Lower lobe of right lung (tissue), 2 donors: ENCODE data around the gene CFAP70. TPM values are rescaled to one million over a fixed set of nuclear protein-coding genes. Genes with fewer than 3 reads are reported as not detected.
"Not testable (repeated sequence)": the region's sequence is repeated elsewhere in the genome, so short reads cannot be mapped to it uniquely, and the experiment has no call there.

Experiments
- ATAC-seq, 2 donors: fragments of 200-7000 bp; cut with Tn5 transposase; one replicate each; pipeline ENCODE4 v1.9.1; 2020 to 2022; ENCODE audit warnings: mild to moderate bottlenecking in 2 of 2, moderate library complexity in 2 of 2
- DNase-seq: peaks from one replicate; pipeline ENCODE4 v3.0.0-alpha.2; 2020
- H3K27ac ChIP-seq: fragments of 200-600 bp; one replicate; pipeline ENCODE4 v1.8.0; 2022
- H3K27me3 ChIP-seq: fragments of 200-600 bp; one replicate; pipeline ENCODE4 v1.8.0; 2022; ENCODE audit warnings: low read depth
- H3K36me3 ChIP-seq: fragments of 200-600 bp; one replicate; pipeline ENCODE4 v1.8.0; 2022; ENCODE audit warnings: mild to moderate bottlenecking
- H3K4me1 ChIP-seq: fragments of 200-600 bp; one replicate; pipeline ENCODE4 v1.8.0; 2022
- H3K4me3 ChIP-seq: fragments of 200-600 bp; one replicate; pipeline ENCODE4 v1.8.0; 2022; ENCODE audit warnings: mild to moderate bottlenecking
- H3K9me3 ChIP-seq: fragments of 200-600 bp; one replicate; pipeline ENCODE4 v1.8.0; 2022
- CTCF ChIP-seq: fragments of 200-600 bp; IDR thresholded peaks from one replicate; pipeline ENCODE4 v1.8.0; 2022; ENCODE audit warnings: antibody characterized with exemption, mild to moderate bottlenecking
- intact Hi-C: fragments of 100-400 bp; cut with DNase I; formaldehyde crosslinking; loops from one replicate; pipeline ENCODE4 v1.11.0; 2022
- total RNA-seq: library from RNA; stranded (reverse); fragmentation: NEBNext Ultra II Directional; extraction: Animal tissue kit (Norgen Biotek cat#: 25700); gene quantifications from one replicate; pipeline ENCODE4 v1.2.1, GENCODE V29; 2021
- donor health status: DM: no; HTN: yes; CAD: no; lungs with severe emphysema.

Gene CFAP70
- total RNA-seq, 1 donor from 2014 or later: 11.3 TPM

- Histone ChIP-seq H3K4me3 (no peak overlapping the region), H3K4me1 (no peaks in the 10 kb centered on the region), H3K27ac (no peak overlapping the region), H3K36me3 (no peaks in the 10 kb centered on the region), H3K27me3 (no peaks in the 10 kb centered on the region), H3K9me3 (no peaks in the 10 kb centered on the region)
- DNase-seq (no peak), ATAC-seq (no peak)
- TF ChIP-seq CTCF: no peak
- intact Hi-C loops: no loop called here
Observed at GRCh38 chr10:73339436-73339835, 19.2 kb downstream of the CFAP70 start.

- H3K27me3 ChIP-seq: no peaks in the 10 kb centered on the region
- intact Hi-C loops: no loop called here
- ATAC-seq (no peak), DNase-seq (no peak)
- no peak overlapping the region for H3K4me3 ChIP-seq
- no peaks in the 10 kb centered on the region for H3K4me1 ChIP-seq
- no peak for TF ChIP-seq CTCF
- no peaks in the 10 kb centered on the region for H3K36me3 ChIP-seq
- no peaks in the 10 kb centered on the region for H3K9me3 ChIP-seq
- H3K27ac ChIP-seq: no peak overlapping the region
Observed at GRCh38 chr10:73338801-73339368, 19.8 kb downstream of the CFAP70 start.

- no peaks in the 10 kb centered on the region for H3K27me3 ChIP-seq
- H3K27ac ChIP-seq: no peak overlapping the region
- H3K4me1 ChIP-seq: no peaks in the 10 kb centered on the region
- ATAC-seq (no peak), DNase-seq (no peak)
- no peak overlapping the region for H3K4me3 ChIP-seq
- intact Hi-C loops: no loop called here
- no peaks in the 10 kb centered on the region for H3K9me3 ChIP-seq
- H3K36me3 ChIP-seq: no peaks in the 10 kb centered on the region
- TF ChIP-seq CTCF: no peak
Observed at GRCh38 chr10:73333202-73333601, 25.5 kb downstream of the CFAP70 start.

GRCh38 chr10:73332379-73332778 lies 26.3 kb downstream of the CFAP70 start:
- Histone ChIP-seq H3K9me3 (no peaks in the 10 kb centered on the region), H3K4me3 (no peak overlapping the region), H3K4me1 (no peaks in the 10 kb centered on the region), H3K27ac (no peak overlapping the region), H3K36me3 (no peaks in the 10 kb centered on the region), H3K27me3 (no peaks in the 10 kb centered on the region)
- intact Hi-C loops: no loop called here
- TF ChIP-seq CTCF: no peak
- DNase-seq: no peak
- ATAC-seq: no peak

GRCh38 chr10:73328523-73328922 lies 30.1 kb downstream of the CFAP70 start:
- intact Hi-C loops, H3K4me1 ChIP-seq, H3K9me3 ChIP-seq, H3K36me3 ChIP-seq, H3K4me3 ChIP-seq, DNase-seq, H3K27me3 ChIP-seq, ATAC-seq, H3K27ac ChIP-seq: not testable (repeated sequence)

- intact Hi-C loops, H3K36me3 ChIP-seq, H3K27me3 ChIP-seq, ATAC-seq, DNase-seq, H3K9me3 ChIP-seq, H3K27ac ChIP-seq, H3K4me1 ChIP-seq, H3K4me3 ChIP-seq: not testable (repeated sequence)
Observed at GRCh38 chr10:73325290-73325689, 33.4 kb downstream of the CFAP70 start.

- H3K36me3 ChIP-seq, H3K27me3 ChIP-seq, DNase-seq, H3K27ac ChIP-seq, H3K4me1 ChIP-seq, H3K4me3 ChIP-seq, ATAC-seq, H3K9me3 ChIP-seq, intact Hi-C loops: not testable (repeated sequence)
Observed at GRCh38 chr10:73323582-73323981, 35.1 kb downstream of the CFAP70 start.
